Skeletal muscle tissue (tissue), 4 donors: Measurements from ENCODE around the gene POU6F2. TPM values are rescaled to one million over a fixed set of nuclear protein-coding genes. Genes with fewer than 3 reads are reported as not detected.

Source experiments
- H3K27ac ChIP-seq: one replicate; pipeline ENCODE4 v1.7.0; 2013; ENCODE audit warnings: mild to moderate bottlenecking, low read depth, low read length, inconsistent platforms
- H3K27me3 ChIP-seq, 3 donors: one replicate each; pipeline ENCODE4 v1.7.0; 2013; ENCODE audit warnings: low read length in 3 of 3; ENCODE audit not compliant: control insufficient read depth in 3 of 3, insufficient read depth in 3 of 3
- H3K36me3 ChIP-seq, 3 donors: one replicate each; pipeline ENCODE4 v1.7.0; 2013; ENCODE audit warnings: low read length in 3 of 3; ENCODE audit not compliant: control insufficient read depth in 3 of 3, insufficient read depth in 3 of 3
- H3K4me1 ChIP-seq, 3 donors: one replicate each; pipeline ENCODE4 v1.7.0; 2013; ENCODE audit warnings: low read length in 3 of 3, mild to moderate bottlenecking in 3 of 3; ENCODE audit not compliant: control insufficient read depth in 3 of 3, insufficient read depth in 3 of 3
- H3K4me3 ChIP-seq, 3 donors: one replicate each; pipeline ENCODE4 v1.7.0; 2013; ENCODE audit warnings: low read length in 3 of 3
- H3K9ac ChIP-seq, 3 donors: one replicate each; pipeline ENCODE4 v1.7.0; 2013; ENCODE audit warnings: low read length in 3 of 3, mild to moderate bottlenecking in 3 of 3, moderate library complexity in 2 of 3, low read depth in 1 of 3
- H3K9me3 ChIP-seq, 3 donors: one replicate each; pipeline ENCODE4 v1.7.0; 2013; ENCODE audit warnings: low read length in 3 of 3; ENCODE audit not compliant: control insufficient read depth in 3 of 3
- total RNA-seq: library from RNA; depleted of rRNA; stranded (reverse); fragments of >200 nt; gene quantifications from one replicate; pipeline ENCODE4 v1.2.3, GENCODE V29; 2014
- donor health status: Osteomylitis.

The POU6F2 gene
- total RNA-seq, 1 donor from 2014 or later: not detected

- H3K36me3 ChIP-seq: no peaks in the 10 kb centered on the region
- peaks cover 6 to 17% (median 14%) of the 10 kb centered on the region in 3 donors for H3K27me3 ChIP-seq
- H3K4me3 ChIP-seq: no peak overlapping the region
- peaks cover 4 to 7% (median 6%) of the 10 kb centered on the region in 3 donors for H3K4me1 ChIP-seq
- no peaks in the 10 kb centered on the region for H3K9me3 ChIP-seq
- H3K9ac ChIP-seq: no peak overlapping the region
- H3K27ac ChIP-seq: no peak overlapping the region
Measured at GRCh38 chr7:39415091-39415787, 437.5 kb downstream of the POU6F2 start.

- H3K27ac ChIP-seq: no peak overlapping the region
- H3K4me1 ChIP-seq: peaks cover 4 to 7% (median 6%) of the 10 kb centered on the region in 3 donors
- no peaks in the 10 kb centered on the region for H3K36me3 ChIP-seq
- H3K9me3 ChIP-seq: no peaks in the 10 kb centered on the region
- H3K27me3 ChIP-seq: peaks cover 6 to 17% (median 14%) of the 10 kb centered on the region in 3 donors
- H3K4me3 ChIP-seq: no peak overlapping the region
- no peak overlapping the region for H3K9ac ChIP-seq
Measured at GRCh38 chr7:39416866-39417265, 439.2 kb downstream of the POU6F2 start.

- Histone ChIP-seq H3K36me3 (no peaks in the 10 kb centered on the region), H3K27ac (no peak overlapping the region), H3K9ac (no peak overlapping the region), H3K27me3 (peaks cover 6 to 17% (median 14%) of the 10 kb centered on the region in 3 donors), H3K9me3 (no peaks in the 10 kb centered on the region), H3K4me1 (peaks cover 4 to 7% (median 6%) of the 10 kb centered on the region in 3 donors), H3K4me3 (no peak overlapping the region)
Measured at GRCh38 chr7:39417642-39418041, 439.9 kb downstream of the POU6F2 start.

- no peak overlapping the region for H3K27ac ChIP-seq
- no peak overlapping the region for H3K4me3 ChIP-seq
- no peaks in the 10 kb centered on the region for H3K9me3 ChIP-seq
- no peaks in the 10 kb centered on the region for H3K4me1 ChIP-seq
- H3K36me3 ChIP-seq: no peaks in the 10 kb centered on the region
- H3K27me3 ChIP-seq: peaks cover 0 to 2% (median 0%) of the 10 kb centered on the region in 3 donors
- no peak overlapping the region for H3K9ac ChIP-seq
Measured at GRCh38 chr7:39421251-39421650, 443.5 kb downstream of the POU6F2 start.

GRCh38 chr7:39421661-39422060, 444.0 kb downstream of the POU6F2 start:
- Histone ChIP-seq H3K36me3 (no peaks in the 10 kb centered on the region), H3K27ac (no peak overlapping the region), H3K27me3 (no peaks in the 10 kb centered on the region), H3K4me3 (no peak overlapping the region), H3K9ac (no peak overlapping the region), H3K9me3 (no peaks in the 10 kb centered on the region), H3K4me1 (no peaks in the 10 kb centered on the region)

GRCh38 chr7:39428221-39428620, 450.5 kb downstream of the POU6F2 start:
- H3K27me3 ChIP-seq: peaks cover 0 to 5% (median 0%) of the 10 kb centered on the region in 3 donors

GRCh38 chr7:39429421-39429820, 451.7 kb downstream of the POU6F2 start:
- H3K9ac ChIP-seq: no peak overlapping the region
- H3K27ac ChIP-seq: no peak overlapping the region
- H3K9me3 ChIP-seq: no peaks in the 10 kb centered on the region
- no peaks in the 10 kb centered on the region for H3K36me3 ChIP-seq
- peaks cover 0 to 5% (median 0%) of the 10 kb centered on the region in 3 donors for H3K27me3 ChIP-seq
- no peak overlapping the region for H3K4me3 ChIP-seq
- no peaks in the 10 kb centered on the region for H3K4me1 ChIP-seq

More at GRCh38 chr7:39428221-39428620, 450.5 kb downstream of the POU6F2 start:
- Histone ChIP-seq H3K36me3 (no peaks in the 10 kb centered on the region), H3K9ac (no peak overlapping the region), H3K9me3 (no peaks in the 10 kb centered on the region), H3K27ac (no peak overlapping the region), H3K4me3 (no peak overlapping the region), H3K4me1 (no peaks in the 10 kb centered on the region)

GRCh38 chr7:39430441-39430840, 452.7 kb downstream of the POU6F2 start:
- Histone ChIP-seq H3K36me3 (no peaks in the 10 kb centered on the region), H3K4me3 (no peak overlapping the region), H3K9me3 (no peaks in the 10 kb centered on the region), H3K9ac (no peak overlapping the region), H3K27me3 (peaks cover 0 to 5% (median 0%) of the 10 kb centered on the region in 3 donors), H3K4me1 (no peaks in the 10 kb centered on the region), H3K27ac (no peak overlapping the region)

- Histone ChIP-seq H3K4me3 (no peak overlapping the region), H3K27ac (no peak overlapping the region), H3K36me3 (no peaks in the 10 kb centered on the region), H3K27me3 (peaks cover 0 to 5% (median 0%) of the 10 kb centered on the region in 3 donors), H3K9ac (no peak overlapping the region), H3K9me3 (no peaks in the 10 kb centered on the region), H3K4me1 (no peaks in the 10 kb centered on the region)
Measured at GRCh38 chr7:39430909-39431641, 453.4 kb downstream of the POU6F2 start.

GRCh38 chr7:39432368-39432767, 454.7 kb downstream of the POU6F2 start:
- no peak overlapping the region for H3K9ac ChIP-seq
- H3K27me3 ChIP-seq: peaks cover 0 to 5% (median 0%) of the 10 kb centered on the region in 3 donors
- no peak overlapping the region for H3K27ac ChIP-seq
- H3K4me1 ChIP-seq: no peaks in the 10 kb centered on the region
- no peak overlapping the region for H3K4me3 ChIP-seq
- no peaks in the 10 kb centered on the region for H3K36me3 ChIP-seq
- no peaks in the 10 kb centered on the region for H3K9me3 ChIP-seq
